ENCODE data around the gene UNK.
"Not testable (repeated sequence)": the region's sequence is repeated elsewhere in the genome, so short reads cannot be mapped to it uniquely, and the experiment has no call there.

Gene UNK

DNA sequence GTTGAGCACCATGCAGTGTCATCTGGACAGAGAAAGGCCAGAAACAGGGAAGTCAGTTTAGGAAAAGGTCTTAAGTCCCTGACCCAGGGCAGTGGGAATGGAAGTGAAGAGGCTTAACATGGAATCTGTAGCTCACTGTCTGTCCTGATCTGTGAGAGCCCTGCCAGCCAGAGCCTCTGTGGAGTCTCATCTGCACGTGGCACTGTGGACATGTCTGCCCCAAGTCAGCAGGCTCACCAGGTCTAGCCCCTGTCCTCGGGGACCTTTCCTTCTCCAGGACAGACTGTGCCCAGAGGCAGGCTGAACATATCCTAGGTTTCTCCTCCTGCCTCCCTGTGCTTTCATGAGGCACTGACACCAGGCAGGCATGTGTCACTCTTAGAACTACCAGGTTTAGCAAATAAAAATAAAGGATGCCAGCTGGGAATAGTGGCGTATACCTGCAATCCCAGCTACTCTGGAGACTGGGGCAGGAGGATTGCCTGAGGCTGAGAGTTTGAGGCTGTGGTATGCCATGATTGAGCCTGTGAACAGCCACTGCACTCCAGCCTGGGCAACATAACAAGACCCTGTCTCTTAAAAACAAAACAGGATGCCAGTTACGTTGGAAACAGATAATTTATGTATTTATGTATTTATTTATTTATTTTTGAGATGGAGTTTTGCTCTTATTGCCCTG, 22.4 kb downstream of the UNK start:
- Histone ChIP-seq H3K4me1 (ENCODE audit: control insufficient read depth, insufficient read depth, low read length) (no peaks in the 10 kb centered on the region), H3K4me3 (ENCODE audit: insufficient read depth, low read depth, low read length) (no peak overlapping the region), H3K27ac (ENCODE audit: insufficient read depth, low read depth, low read length, poor library complexity, severe bottlenecking) (no peak overlapping the region), H3K36me3 (ENCODE audit: control insufficient read depth, insufficient read depth, low read length) (peaks cover 14% of the 10 kb centered on the region), H3K27me3 (ENCODE audit: control insufficient read depth, insufficient read depth, low read length, poor library complexity, severe bottlenecking) (no peaks in the 10 kb centered on the region), H3K9me3 (ENCODE audit: control insufficient read depth, low read length) (no peaks in the 10 kb centered on the region)
- WGBS, 2 experiments = 92 to 98% methylated on average over 3 to 4 of the region's 4 CpGs

- no peak overlapping the region for H3K27ac ChIP-seq (ENCODE audit: insufficient read depth, low read depth, low read length, poor library complexity, severe bottlenecking)
- peaks cover 23% of the 10 kb centered on the region for H3K36me3 ChIP-seq (ENCODE audit: control insufficient read depth, insufficient read depth, low read length)
- no peaks in the 10 kb centered on the region for H3K9me3 ChIP-seq (ENCODE audit: control insufficient read depth, low read length)
- no peak overlapping the region for H3K4me3 ChIP-seq (ENCODE audit: insufficient read depth, low read depth, low read length)
- 89 to 96% methylated on average over 3 of the region's 3 CpGs for WGBS, 2 experiments
- no peaks in the 10 kb centered on the region for H3K27me3 ChIP-seq (ENCODE audit: control insufficient read depth, insufficient read depth, low read length, poor library complexity, severe bottlenecking)
- H3K4me1 ChIP-seq (ENCODE audit: control insufficient read depth, insufficient read depth, low read length) = no peaks in the 10 kb centered on the region
Measured at GRCh38 chr17:75807861-75808260, 23.3 kb downstream of the UNK start.

- H3K36me3 ChIP-seq (ENCODE audit: control insufficient read depth, insufficient read depth, low read length) = peaks cover 29% of the 10 kb centered on the region
- WGBS, 2 experiments = 93 to 94% methylated on average over 4 of the region's 4 CpGs
- H3K27ac ChIP-seq (ENCODE audit: insufficient read depth, low read depth, low read length, poor library complexity, severe bottlenecking) = no peak overlapping the region
- H3K27me3 ChIP-seq (ENCODE audit: control insufficient read depth, insufficient read depth, low read length, poor library complexity, severe bottlenecking) = no peaks in the 10 kb centered on the region
- no peaks in the 10 kb centered on the region for H3K9me3 ChIP-seq (ENCODE audit: control insufficient read depth, low read length)
- H3K4me1 ChIP-seq (ENCODE audit: control insufficient read depth, insufficient read depth, low read length) = no peaks in the 10 kb centered on the region
- no peak overlapping the region for H3K4me3 ChIP-seq (ENCODE audit: insufficient read depth, low read depth, low read length)
Measured at GRCh38 chr17:75808549-75808904, 23.9 kb downstream of the UNK start.

DNA sequence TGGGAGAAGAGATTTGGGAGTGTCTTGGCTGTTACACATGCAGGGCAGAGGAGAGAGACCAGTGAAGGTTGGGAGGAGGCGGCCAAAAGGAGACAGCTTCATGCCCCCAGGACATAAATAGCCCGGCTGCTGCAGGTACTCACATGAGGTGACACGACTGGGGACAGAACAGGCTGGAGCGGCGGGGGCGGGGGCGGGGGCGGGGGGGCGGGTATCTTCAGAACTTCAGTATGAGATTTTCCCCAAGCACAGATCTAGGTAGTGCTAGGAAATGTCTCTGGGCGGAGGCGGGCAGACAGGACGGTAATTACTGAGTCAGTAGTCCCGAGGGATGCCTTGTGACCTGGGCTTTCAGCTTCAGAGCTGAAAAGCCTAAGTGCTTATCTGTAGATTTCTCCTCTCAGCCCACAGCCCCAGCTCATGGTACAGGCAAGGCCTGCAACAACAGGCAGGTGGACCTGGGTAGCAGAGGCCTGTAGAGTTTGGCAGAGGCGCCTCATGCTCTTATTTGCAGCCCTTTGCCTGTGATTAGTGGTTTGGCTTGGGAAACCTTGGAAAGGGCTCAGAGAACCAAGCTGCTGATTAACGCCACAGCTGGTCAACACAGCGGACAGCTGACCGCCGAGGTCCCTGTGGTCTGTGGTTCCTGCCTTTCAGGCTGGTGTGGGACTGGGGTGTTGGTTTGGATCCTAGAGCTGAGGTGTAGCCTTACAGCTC, 24.5 kb downstream of the UNK start:
- no peaks in the 10 kb centered on the region for H3K4me1 ChIP-seq (ENCODE audit: control insufficient read depth, insufficient read depth, low read length)
- WGBS, 2 experiments = 93 to 94% methylated on average over 18 of the region's 18 CpGs
- no peak overlapping the region for H3K4me3 ChIP-seq (ENCODE audit: insufficient read depth, low read depth, low read length)
- H3K27ac ChIP-seq (ENCODE audit: insufficient read depth, low read depth, low read length, poor library complexity, severe bottlenecking) = no peak overlapping the region
- H3K27me3 ChIP-seq (ENCODE audit: control insufficient read depth, insufficient read depth, low read length, poor library complexity, severe bottlenecking) = no peaks in the 10 kb centered on the region
- peaks cover 33% of the 10 kb centered on the region for H3K36me3 ChIP-seq (ENCODE audit: control insufficient read depth, insufficient read depth, low read length)
- H3K9me3 ChIP-seq (ENCODE audit: control insufficient read depth, low read length) = no peaks in the 10 kb centered on the region

DNA sequence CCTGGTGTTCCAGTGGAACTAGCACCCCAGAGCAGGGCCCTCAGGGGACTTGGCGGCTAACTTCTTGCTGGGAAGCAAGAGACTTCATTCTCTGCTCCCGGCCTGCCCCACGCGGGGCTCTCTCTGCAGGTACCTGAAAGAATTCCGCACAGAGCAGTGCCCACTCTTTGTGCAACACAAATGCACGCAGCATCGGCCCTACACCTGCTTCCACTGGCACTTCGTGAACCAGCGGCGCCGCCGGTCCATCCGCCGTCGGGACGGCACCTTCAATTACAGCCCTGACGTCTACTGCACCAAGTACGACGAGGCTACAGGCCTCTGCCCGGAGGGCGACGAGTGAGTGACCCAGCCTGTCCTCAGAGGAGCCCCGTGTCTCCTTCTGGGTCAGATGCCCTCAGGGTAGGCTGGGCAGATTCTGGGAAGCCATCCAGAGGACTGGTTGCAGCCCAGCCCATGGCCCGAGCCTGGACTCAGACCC, 25.1 kb downstream of the UNK start:
- 97 to 98% methylated on average over 24 of the region's 24 CpGs for WGBS, 2 experiments
- H3K4me3 ChIP-seq (ENCODE audit: insufficient read depth, low read depth, low read length) = no peak overlapping the region
- H3K9me3 ChIP-seq (ENCODE audit: control insufficient read depth, low read length) = no peaks in the 10 kb centered on the region
- peaks cover 36% of the 10 kb centered on the region for H3K36me3 ChIP-seq (ENCODE audit: control insufficient read depth, insufficient read depth, low read length)
- no peak overlapping the region for H3K27ac ChIP-seq (ENCODE audit: insufficient read depth, low read depth, low read length, poor library complexity, severe bottlenecking)
- H3K27me3 ChIP-seq (ENCODE audit: control insufficient read depth, insufficient read depth, low read length, poor library complexity, severe bottlenecking) = no peaks in the 10 kb centered on the region
- H3K4me1 ChIP-seq (ENCODE audit: control insufficient read depth, insufficient read depth, low read length) = no peaks in the 10 kb centered on the region

DNA sequence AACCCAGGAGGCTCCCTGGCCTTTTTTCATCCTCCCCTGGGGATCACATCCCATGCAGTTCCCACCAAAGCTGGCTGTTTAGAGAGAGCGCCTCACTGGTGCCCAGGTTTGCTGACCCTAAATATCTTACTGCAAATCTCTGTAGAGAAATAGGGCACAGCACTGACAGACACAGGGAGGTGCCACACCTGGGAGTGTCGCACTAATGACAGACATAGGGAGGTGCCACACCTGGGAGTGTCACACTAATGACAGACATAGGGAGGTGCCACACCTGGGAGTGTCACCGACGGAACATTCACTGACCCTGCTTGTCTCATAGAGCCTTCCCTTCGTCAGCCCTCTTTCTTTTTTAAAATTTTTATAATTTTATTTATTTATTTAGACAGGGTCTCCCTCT, 25.6 kb downstream of the UNK start:
- 93 to 98% methylated on average over 4 to 5 of the region's 5 CpGs for WGBS, 2 experiments
- H3K27ac ChIP-seq (ENCODE audit: insufficient read depth, low read depth, low read length, poor library complexity, severe bottlenecking) = no peak overlapping the region

DNA sequence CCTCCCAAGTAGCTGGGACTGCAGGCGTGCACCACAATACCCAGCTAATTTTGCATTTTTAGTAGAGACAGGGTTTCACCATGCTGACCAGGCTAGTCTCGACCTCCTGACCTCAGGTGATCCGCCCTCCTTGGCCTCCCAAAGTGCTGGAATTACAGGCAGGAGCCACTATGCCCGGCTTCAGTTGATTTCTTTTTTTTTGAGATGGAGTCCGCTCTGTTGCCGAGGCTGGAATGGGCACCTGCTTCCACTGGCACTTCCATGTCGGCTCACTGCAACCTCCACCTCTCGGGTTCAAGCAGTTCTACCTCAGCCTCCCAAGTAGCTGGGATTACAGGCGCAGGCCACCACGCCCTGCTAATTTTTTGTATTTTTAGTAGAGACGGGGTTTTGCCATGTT, 26.1 kb downstream of the UNK start:
- H3K4me1 ChIP-seq (ENCODE audit: control insufficient read depth, insufficient read depth, low read length); H3K27ac ChIP-seq (ENCODE audit: insufficient read depth, low read depth, low read length, poor library complexity, severe bottlenecking); H3K27me3 ChIP-seq (ENCODE audit: control insufficient read depth, insufficient read depth, low read length, poor library complexity, severe bottlenecking); H3K4me3 ChIP-seq (ENCODE audit: insufficient read depth, low read depth, low read length); H3K9me3 ChIP-seq (ENCODE audit: control insufficient read depth, low read length): not testable (repeated sequence)
- WGBS, 2 experiments = 91 to 96% methylated on average over 11 of the region's 11 CpGs
- peaks cover 44% of the 10 kb centered on the region for H3K36me3 ChIP-seq (ENCODE audit: control insufficient read depth, insufficient read depth, low read length)

More for the DNA sequence above, 25.6 kb downstream of the UNK start:
- Histone ChIP-seq H3K4me1 (ENCODE audit: control insufficient read depth, insufficient read depth, low read length) (no peaks in the 10 kb centered on the region), H3K4me3 (ENCODE audit: insufficient read depth, low read depth, low read length) (no peak overlapping the region), H3K27me3 (ENCODE audit: control insufficient read depth, insufficient read depth, low read length, poor library complexity, severe bottlenecking) (no peaks in the 10 kb centered on the region), H3K36me3 (ENCODE audit: control insufficient read depth, insufficient read depth, low read length) (peaks cover 41% of the 10 kb centered on the region), H3K9me3 (ENCODE audit: control insufficient read depth, low read length) (no peaks in the 10 kb centered on the region)

DNA sequence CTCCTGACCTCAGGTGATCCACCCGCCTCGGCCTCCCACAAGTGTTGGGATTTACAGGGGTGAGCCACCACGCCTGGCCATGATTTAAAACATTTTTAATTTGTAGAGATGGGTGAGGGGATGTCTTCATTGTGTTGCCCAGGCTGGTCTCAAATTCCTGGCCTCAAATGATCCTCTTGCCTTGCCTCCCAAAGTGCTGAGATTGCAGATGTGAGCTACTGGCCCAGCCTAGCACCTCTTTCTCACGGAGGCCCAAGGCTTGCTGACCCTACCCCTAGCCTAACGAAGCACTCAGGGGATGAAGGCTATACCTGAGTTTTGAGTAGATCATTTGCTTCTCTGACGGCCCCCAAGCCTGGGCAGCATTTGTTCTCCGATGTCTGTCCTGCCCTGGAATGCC, 26.6 kb downstream of the UNK start:
- Histone ChIP-seq H3K27me3 (ENCODE audit: control insufficient read depth, insufficient read depth, low read length, poor library complexity, severe bottlenecking) (no peaks in the 10 kb centered on the region), H3K4me1 (ENCODE audit: control insufficient read depth, insufficient read depth, low read length) (no peaks in the 10 kb centered on the region), H3K4me3 (ENCODE audit: insufficient read depth, low read depth, low read length) (no peak overlapping the region), H3K36me3 (ENCODE audit: control insufficient read depth, insufficient read depth, low read length) (peaks cover 48% of the 10 kb centered on the region), H3K9me3 (ENCODE audit: control insufficient read depth, low read length) (no peaks in the 10 kb centered on the region), H3K27ac (ENCODE audit: insufficient read depth, low read depth, low read length, poor library complexity, severe bottlenecking) (no peak overlapping the region)
- WGBS, 2 experiments = 89 to 95% methylated on average over 7 of the region's 7 CpGs

DNA sequence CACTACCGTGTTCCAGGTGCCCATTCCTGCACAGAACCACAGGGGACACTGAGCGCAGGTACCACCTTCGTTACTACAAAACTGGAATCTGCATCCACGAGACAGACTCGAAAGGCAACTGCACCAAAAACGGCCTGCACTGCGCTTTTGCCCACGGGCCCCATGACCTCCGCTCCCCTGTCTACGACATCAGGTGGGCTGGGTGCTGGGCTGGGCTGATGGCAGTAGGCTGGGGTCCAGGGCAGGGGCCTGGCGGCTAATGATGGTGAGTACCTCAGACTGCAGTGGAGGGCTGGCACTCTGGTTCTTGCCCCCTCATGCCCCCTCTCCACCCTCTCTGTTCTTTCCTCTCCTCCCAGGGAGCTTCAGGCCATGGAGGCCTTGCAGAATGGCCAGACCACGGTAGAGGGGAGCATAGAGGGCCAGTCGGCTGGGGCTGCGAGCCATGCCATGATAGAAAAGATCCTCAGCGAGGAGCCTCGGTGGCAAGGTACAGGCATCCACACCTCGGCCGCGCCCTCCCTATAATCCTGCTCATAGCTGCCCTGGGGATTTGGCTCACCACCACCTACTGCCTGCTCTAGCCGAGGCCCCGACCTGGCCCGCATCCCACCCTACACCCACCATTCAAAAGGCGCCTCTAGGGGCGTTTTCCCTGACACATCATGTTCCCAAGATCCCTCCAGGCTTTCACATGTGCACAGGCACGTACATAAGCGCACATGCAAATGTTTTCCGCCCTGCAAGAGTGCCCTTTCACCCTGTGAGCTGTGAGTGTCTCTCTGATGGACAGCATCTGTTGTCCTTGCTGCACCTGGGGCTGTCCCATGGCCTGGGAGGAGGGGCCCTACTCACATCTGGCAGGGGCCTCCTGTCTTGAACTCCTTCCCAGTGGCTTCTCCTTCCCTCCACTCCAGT, 27.7 kb downstream of the UNK start:
- H3K27ac ChIP-seq (ENCODE audit: insufficient read depth, low read depth, low read length, poor library complexity, severe bottlenecking) = no peak overlapping the region
- no peaks in the 10 kb centered on the region for H3K27me3 ChIP-seq (ENCODE audit: control insufficient read depth, insufficient read depth, low read length, poor library complexity, severe bottlenecking)
- WGBS, 2 experiments = 96 to 97% methylated on average over 27 of the region's 27 CpGs
- H3K36me3 ChIP-seq (ENCODE audit: control insufficient read depth, insufficient read depth, low read length) = peaks cover 58% of the 10 kb centered on the region
- no peaks in the 10 kb centered on the region for H3K9me3 ChIP-seq (ENCODE audit: control insufficient read depth, low read length)
- no peaks in the 10 kb centered on the region for H3K4me1 ChIP-seq (ENCODE audit: control insufficient read depth, insufficient read depth, low read length)
- no peak overlapping the region for H3K4me3 ChIP-seq (ENCODE audit: insufficient read depth, low read depth, low read length)

All from ectodermal cell (in vitro differentiated cells).